Measurements from ENCODE around the gene SMCO3.

Gene SMCO3

DNA sequence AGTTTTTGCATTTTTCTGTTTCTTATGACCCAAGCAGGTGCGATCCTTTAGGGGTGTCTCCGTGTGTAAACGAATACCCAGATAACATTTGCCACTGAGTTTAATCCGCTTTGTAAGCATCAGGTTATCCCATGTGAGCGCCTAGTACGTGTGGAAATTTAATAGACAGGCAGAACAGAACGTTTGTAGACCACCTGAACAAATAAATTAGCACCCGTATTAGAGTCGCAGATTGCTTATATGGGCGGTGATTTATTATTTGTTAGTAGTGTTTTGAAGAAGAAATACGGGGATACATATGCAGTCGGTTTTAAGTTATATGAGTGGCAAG, 10.2 kb downstream of the SMCO3 start:
- ChIA-PET CTCF (interaction anchor here (1.6 to 1.7 kb wide), 2 partner anchors 34 to 44 kb away, joined by 5 to 8 read pairs; no protein-coding TSS in a partner anchor), POLR2A (interaction anchor here (0.7 to 3.0 kb wide), 10 partner anchors 9 to 546 kb away, joined by 3 to 32 read pairs (median 4); partner anchors contain the start of gene SMCO3)
- Histone ChIP-seq H3K4me1 (ENCODE audit: control insufficient read depth, insufficient read depth, low read length) (peaks cover 2% of the 10 kb centered on the region; the same call in 1 of the 2 replicates), H3K36me3 (ENCODE audit: control insufficient read depth in 2 of 2, insufficient read depth in 1 of 2, low read length in 2 of 2) (peaks cover 13 to 17% of the 10 kb centered on the region in 2 experiments; a peak in 2 of 3 replicates), H3K4me3 (ENCODE audit: low read depth, low read length) (peak overlapping the region; percentile 51), H3K9me3 (ENCODE audit: control insufficient read depth, insufficient read depth, low read depth, low read length) (no peaks in the 10 kb centered on the region), H3K27ac (ENCODE audit: extremely low read depth, low read depth, low read length) (peak overlapping the region; percentile 56)
- TF ChIP-seq ZNF394 (tag by site-specific recombination; IDR thresholded peaks at IDR 0.05; ENCODE audit: borderline replicate concordance), result peak; percentile 23; the same call in 1 of the 2 replicates
- peak; percentile 58; the same call in 1 of the 2 replicates for TF ChIP-seq ZNF501 (tag by site-specific recombination; IDR thresholded peaks at IDR 0.05)
- no peak for TF ChIP-seq ZNF776 (tag by site-specific recombination; IDR thresholded peaks at IDR 0.05; ENCODE audit: borderline replicate concordance)
- TF ChIP-seq ZNF23 (tag by site-specific recombination; IDR thresholded peaks at IDR 0.05; ENCODE audit: borderline replicate concordance), result no peak
- no peak for TF ChIP-seq BCL11B (tag by site-specific recombination; IDR thresholded peaks at IDR 0.05; ENCODE audit: low read depth)
- TF ChIP-seq ZNF391 (tag by site-specific recombination; IDR thresholded peaks at IDR 0.05; ENCODE audit: borderline replicate concordance, low read depth), result 0 out of 2 replicates have a peak, but pooled peaks have one; percentile 28
- TF ChIP-seq ZNF560 (tag by site-specific recombination; IDR thresholded peaks at IDR 0.05; ENCODE audit: borderline replicate concordance), result no peak
- TF ChIP-seq, protein P1, sequence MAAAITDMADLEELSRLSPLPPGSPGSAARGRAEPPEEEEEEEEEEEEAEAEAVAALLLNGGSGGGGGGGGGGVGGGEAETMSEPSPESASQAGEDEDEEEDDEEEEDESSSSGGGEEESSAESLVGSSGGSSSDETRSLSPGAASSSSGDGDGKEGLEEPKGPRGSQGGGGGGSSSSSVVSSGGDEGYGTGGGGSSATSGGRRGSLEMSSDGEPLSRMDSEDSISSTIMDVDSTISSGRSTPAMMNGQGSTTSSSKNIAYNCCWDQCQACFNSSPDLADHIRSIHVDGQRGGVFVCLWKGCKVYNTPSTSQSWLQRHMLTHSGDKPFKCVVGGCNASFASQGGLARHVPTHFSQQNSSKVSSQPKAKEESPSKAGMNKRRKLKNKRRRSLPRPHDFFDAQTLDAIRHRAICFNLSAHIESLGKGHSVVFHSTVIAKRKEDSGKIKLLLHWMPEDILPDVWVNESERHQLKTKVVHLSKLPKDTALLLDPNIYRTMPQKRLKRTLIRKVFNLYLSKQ (tag by site-specific recombination; IDR thresholded peaks at IDR 0.05; ENCODE audit: borderline replicate concordance), result no peak
- TF ChIP-seq ZNF292 (tag by site-specific recombination; IDR thresholded peaks at IDR 0.05; ENCODE audit: borderline replicate concordance, low read depth), result no peak
- no peak for TF ChIP-seq ZNF274 (IDR thresholded peaks at IDR 0.05; ENCODE audit: low read length)
- no peak for TF ChIP-seq ZNF274 (tag by site-specific recombination; IDR thresholded peaks at IDR 0.05; ENCODE audit: borderline replicate concordance)
- TF ChIP-seq ZNF558 (tag by site-specific recombination; IDR thresholded peaks at IDR 0.05), result no peak; the same call in 1 of the 2 replicates
- TF ChIP-seq ZNF335 (tag by site-specific recombination; conservative IDR thresholded peaks at IDR 0.05), result peak; percentile 68
- peak; percentile 98 for TF ChIP-seq ZSCAN16 (tag by site-specific recombination; IDR thresholded peaks at IDR 0.05)
- TF ChIP-seq ZNF449 (tag by site-specific recombination; IDR thresholded peaks at IDR 0.05), result no peak
- TF ChIP-seq ZNF555 (tag by site-specific recombination; conservative IDR thresholded peaks at IDR 0.05), result no peak
- TF ChIP-seq YY1 (tag by site-specific recombination; IDR thresholded peaks at IDR 0.05), result no peak
- TF ChIP-seq ZBTB1 (tag by site-specific recombination; IDR thresholded peaks at IDR 0.05), result no peak
- no peak for TF ChIP-seq ZNF280D (tag by site-specific recombination; IDR thresholded peaks at IDR 0.05)
- TF ChIP-seq IKZF3 (tag by site-specific recombination; IDR thresholded peaks at IDR 0.05), result no peak
- no peak for TF ChIP-seq ZNF677 (tag by site-specific recombination; IDR thresholded peaks at IDR 0.05)
- TF ChIP-seq ZBTB8A (tag by site-specific recombination; IDR thresholded peaks at IDR 0.05), result no peak
- TF ChIP-seq, protein P2, sequence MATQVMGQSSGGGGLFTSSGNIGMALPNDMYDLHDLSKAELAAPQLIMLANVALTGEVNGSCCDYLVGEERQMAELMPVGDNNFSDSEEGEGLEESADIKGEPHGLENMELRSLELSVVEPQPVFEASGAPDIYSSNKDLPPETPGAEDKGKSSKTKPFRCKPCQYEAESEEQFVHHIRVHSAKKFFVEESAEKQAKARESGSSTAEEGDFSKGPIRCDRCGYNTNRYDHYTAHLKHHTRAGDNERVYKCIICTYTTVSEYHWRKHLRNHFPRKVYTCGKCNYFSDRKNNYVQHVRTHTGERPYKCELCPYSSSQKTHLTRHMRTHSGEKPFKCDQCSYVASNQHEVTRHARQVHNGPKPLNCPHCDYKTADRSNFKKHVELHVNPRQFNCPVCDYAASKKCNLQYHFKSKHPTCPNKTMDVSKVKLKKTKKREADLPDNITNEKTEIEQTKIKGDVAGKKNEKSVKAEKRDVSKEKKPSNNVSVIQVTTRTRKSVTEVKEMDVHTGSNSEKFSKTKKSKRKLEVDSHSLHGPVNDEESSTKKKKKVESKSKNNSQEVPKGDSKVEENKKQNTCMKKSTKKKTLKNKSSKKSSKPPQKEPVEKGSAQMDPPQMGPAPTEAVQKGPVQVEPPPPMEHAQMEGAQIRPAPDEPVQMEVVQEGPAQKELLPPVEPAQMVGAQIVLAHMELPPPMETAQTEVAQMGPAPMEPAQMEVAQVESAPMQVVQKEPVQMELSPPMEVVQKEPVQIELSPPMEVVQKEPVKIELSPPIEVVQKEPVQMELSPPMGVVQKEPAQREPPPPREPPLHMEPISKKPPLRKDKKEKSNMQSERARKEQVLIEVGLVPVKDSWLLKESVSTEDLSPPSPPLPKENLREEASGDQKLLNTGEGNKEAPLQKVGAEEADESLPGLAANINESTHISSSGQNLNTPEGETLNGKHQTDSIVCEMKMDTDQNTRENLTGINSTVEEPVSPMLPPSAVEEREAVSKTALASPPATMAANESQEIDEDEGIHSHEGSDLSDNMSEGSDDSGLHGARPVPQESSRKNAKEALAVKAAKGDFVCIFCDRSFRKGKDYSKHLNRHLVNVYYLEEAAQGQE (tag by site-specific recombination; IDR thresholded peaks at IDR 0.05), result no peak
- TF ChIP-seq ZNF211 (tag by site-specific recombination; IDR thresholded peaks at IDR 0.05; ENCODE audit: low read depth), result no peak
- TF ChIP-seq ZNF571 (tag by site-specific recombination; IDR thresholded peaks at IDR 0.05), result no peak
- TF ChIP-seq ZNF10 (tag by site-specific recombination; IDR thresholded peaks at IDR 0.05), result peak; percentile 32; the same call in 1 of the 2 replicates
- TF ChIP-seq RBAK (tag by site-specific recombination; IDR thresholded peaks at IDR 0.05), result no peak

Measured in HEK293 (cell line).